IMR-90 (cell line): ENCODE data around the gene ERCC5.

Experiments used
- CEBPB ChIP-seq: IDR thresholded peaks from 2 replicates; pipeline ENCODE4 v1.6.1; 2012; ENCODE audit warnings: low read depth, low read length, improper control_type of control experiment
- CHD1 ChIP-seq: IDR thresholded peaks from 2 replicates; pipeline ENCODE4 v1.6.1; 2012; ENCODE audit warnings: low read depth, low read length, improper control_type of control experiment
- FOS ChIP-seq: fragments of 150-350 bp; IDR thresholded peaks from 2 replicates; pipeline ENCODE4 v1.6.1; 2016; ENCODE audit warnings: low read depth, low read length
- MAFK ChIP-seq: IDR thresholded peaks from 2 replicates; pipeline ENCODE4 v1.6.1; 2012; ENCODE audit warnings: low read depth, low read length, improper control_type of control experiment
- MAZ ChIP-seq: IDR thresholded peaks from 2 replicates; pipeline ENCODE4 v1.6.1; 2012; ENCODE audit warnings: low read depth, mild to moderate bottlenecking, low read length, improper control_type of control experiment, moderate library complexity, borderline replicate concordance
- MXI1 ChIP-seq: IDR thresholded peaks from 2 replicates; pipeline ENCODE4 v1.6.1; 2012; ENCODE audit warnings: low read depth, mild to moderate bottlenecking, low read length, moderate library complexity, borderline replicate concordance
- NFE2L2 ChIP-seq: fragments of 150-350 bp; IDR thresholded peaks from 2 replicates; pipeline ENCODE4 v1.6.1; 2016; ENCODE audit warnings: low read depth, mild to moderate bottlenecking, low read length
- POLR2A ChIP-seq: IDR thresholded peaks from 2 replicates; pipeline ENCODE4 v1.6.1; 2012; ENCODE audit warnings: mild to moderate bottlenecking, low read depth, low read length
- RAD21 ChIP-seq: IDR thresholded peaks from 2 replicates; pipeline ENCODE4 v1.6.1; 2012; ENCODE audit warnings: low read length, improper control_type of control experiment
- RCOR1 ChIP-seq: IDR thresholded peaks from 2 replicates; pipeline ENCODE4 v1.6.1; 2012; ENCODE audit warnings: mild to moderate bottlenecking, low read length, improper control_type of control experiment; ENCODE audit not compliant: insufficient replicate concordance
- SMC3 ChIP-seq: fragments of 150-350 bp; IDR thresholded peaks from 2 replicates; pipeline ENCODE4 v1.6.1; 2016; ENCODE audit warnings: low read depth, mild to moderate bottlenecking, antibody characterized with exemption, low read length, moderate library complexity
- TF ChIP-seq, protein P1 (sequence below): conservative IDR thresholded peaks from 2 replicates; pipeline ENCODE4 v1.5.1; 2012; ENCODE audit warnings: mild to moderate bottlenecking, low read depth, low read length, improper control_type of control experiment
- TF ChIP-seq, protein P2 (sequence below): fragments of 150-350 bp; IDR thresholded peaks from 2 replicates; pipeline ENCODE4 v1.6.1; 2017; ENCODE audit warnings: mild to moderate bottlenecking, antibody characterized with exemption, low read length, low read depth

DNA sequence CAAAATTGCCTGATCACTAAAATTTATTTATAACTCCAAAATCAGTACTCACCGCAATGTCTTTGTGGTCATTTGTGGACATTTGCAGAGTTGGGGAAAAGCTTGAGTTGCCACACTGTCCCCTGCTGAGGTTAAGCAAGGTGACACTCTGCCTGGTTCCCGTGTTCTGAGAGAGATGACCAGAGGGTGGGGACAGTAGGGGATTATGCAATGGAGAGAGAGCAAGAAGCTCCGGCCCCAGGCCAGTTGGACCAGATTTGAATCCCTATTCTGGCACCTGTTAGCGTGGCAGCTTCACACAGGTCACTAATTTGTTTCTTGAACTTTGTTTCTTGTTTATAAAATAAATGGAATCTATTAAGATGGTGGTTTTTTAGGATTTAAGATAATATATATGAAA lies 17.8 kb downstream of the ERCC5 start:
- TF ChIP-seq, protein P1, sequence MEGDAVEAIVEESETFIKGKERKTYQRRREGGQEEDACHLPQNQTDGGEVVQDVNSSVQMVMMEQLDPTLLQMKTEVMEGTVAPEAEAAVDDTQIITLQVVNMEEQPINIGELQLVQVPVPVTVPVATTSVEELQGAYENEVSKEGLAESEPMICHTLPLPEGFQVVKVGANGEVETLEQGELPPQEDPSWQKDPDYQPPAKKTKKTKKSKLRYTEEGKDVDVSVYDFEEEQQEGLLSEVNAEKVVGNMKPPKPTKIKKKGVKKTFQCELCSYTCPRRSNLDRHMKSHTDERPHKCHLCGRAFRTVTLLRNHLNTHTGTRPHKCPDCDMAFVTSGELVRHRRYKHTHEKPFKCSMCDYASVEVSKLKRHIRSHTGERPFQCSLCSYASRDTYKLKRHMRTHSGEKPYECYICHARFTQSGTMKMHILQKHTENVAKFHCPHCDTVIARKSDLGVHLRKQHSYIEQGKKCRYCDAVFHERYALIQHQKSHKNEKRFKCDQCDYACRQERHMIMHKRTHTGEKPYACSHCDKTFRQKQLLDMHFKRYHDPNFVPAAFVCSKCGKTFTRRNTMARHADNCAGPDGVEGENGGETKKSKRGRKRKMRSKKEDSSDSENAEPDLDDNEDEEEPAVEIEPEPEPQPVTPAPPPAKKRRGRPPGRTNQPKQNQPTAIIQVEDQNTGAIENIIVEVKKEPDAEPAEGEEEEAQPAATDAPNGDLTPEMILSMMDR, result no peak
- no peak for TF ChIP-seq FOS
- no peak for TF ChIP-seq MAZ
- TF ChIP-seq RCOR1, result no peak
- TF ChIP-seq CHD1, result no peak
- TF ChIP-seq, protein P2, sequence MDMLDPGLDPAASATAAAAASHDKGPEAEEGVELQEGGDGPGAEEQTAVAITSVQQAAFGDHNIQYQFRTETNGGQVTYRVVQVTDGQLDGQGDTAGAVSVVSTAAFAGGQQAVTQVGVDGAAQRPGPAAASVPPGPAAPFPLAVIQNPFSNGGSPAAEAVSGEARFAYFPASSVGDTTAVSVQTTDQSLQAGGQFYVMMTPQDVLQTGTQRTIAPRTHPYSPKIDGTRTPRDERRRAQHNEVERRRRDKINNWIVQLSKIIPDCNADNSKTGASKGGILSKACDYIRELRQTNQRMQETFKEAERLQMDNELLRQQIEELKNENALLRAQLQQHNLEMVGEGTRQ, result no peak
- no peak for TF ChIP-seq MAFK
- no peak for TF ChIP-seq RAD21
- no peak for TF ChIP-seq POLR2A
- no peak for TF ChIP-seq SMC3
- no peak for TF ChIP-seq CEBPB
- no peak for TF ChIP-seq MXI1
- no peak for TF ChIP-seq NFE2L2
